Right lobe of liver (tissue), 4 donors: ENCODE data around the gene LEKR1.

Source experiments
- CTCF ChIP-seq, 4 donors: fragments of 200-600 bp in 3 of 4; fragments of 450-650 bp in 1 of 4; IDR thresholded peaks; one replicate each; pipeline versions ENCODE4 v1.5.1 to v1.8.0; 2016 to 2022; ENCODE audit warnings: antibody characterized with exemption in 4 of 4, mild to moderate bottlenecking in 2 of 4
- POLR2A ChIP-seq: fragments of 450-650 bp; IDR thresholded peaks from one replicate; pipeline ENCODE4 v1.6.1; 2017; ENCODE audit warnings: antibody characterized with exemption, mild to moderate bottlenecking
- donor health status: DM: no; HTN: no; CAD: no.
- donor health status: DM: no; HTN: no; CAD: no.
- donor health status: DM: no; HTN: yes; CAD: no.

- TF ChIP-seq CTCF (IDR thresholded peaks at IDR 0.05), result no peak
- no peak for TF ChIP-seq POLR2A
Observed at GRCh38 chr3:157078131-157078810, 252.1 kb downstream of the LEKR1 start.
